Measurements from ENCODE around the gene C1orf105. TPM values are rescaled to one million over a fixed set of nuclear protein-coding genes. Genes with fewer than 3 reads are reported as not detected.
A peak's percentile ranks its signal among the peaks of the same experiment; 100 is the strongest.

C1orf105 gene
- total and polyA plus RNA-seq, 8 donors: 0.27 TPM; not detected in 7

- no peaks in the 10 kb centered on the region for H3K9me3 ChIP-seq
- H3K4me1 ChIP-seq: no peaks in the 10 kb centered on the region
- H3K36me3 ChIP-seq: no peaks in the 10 kb centered on the region
- no peak for DNase-seq
- H3K27me3 ChIP-seq: no peaks in the 10 kb centered on the region
- TF ChIP-seq CTCF (IDR thresholded peaks at IDR 0.05): no peak
- H3K27ac ChIP-seq: no peak overlapping the region
- no peak overlapping the region for H3K4me3 ChIP-seq
- intact Hi-C loops (cut with DNase I): loop anchor here in 1 of 2 donors (10.0 kb wide), 1 partner anchor 257 kb away; no protein-coding TSS in a partner anchor
- ATAC-seq: no peak
These were observed 37.1 kb downstream of the C1orf105 start for GRCh38 chr1:172457479-172458130.

DNA sequence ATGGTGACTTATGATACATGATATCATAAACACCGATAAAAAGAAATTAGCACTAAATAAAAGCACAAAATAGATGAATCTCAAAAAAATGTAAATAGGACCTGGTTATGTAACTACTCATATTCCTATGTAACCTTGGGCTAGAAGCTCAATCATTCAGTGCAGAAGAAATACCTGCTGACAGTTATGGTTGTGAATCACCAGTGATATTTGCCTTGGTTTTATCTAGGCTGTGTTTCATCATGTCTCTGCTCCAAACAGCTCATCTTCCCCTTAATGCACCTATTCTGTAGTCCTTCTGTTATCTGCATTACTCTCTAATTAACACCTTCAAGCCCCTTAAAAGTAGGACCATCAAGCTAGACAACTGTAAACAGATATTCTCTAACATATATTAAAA is 39.7 kb downstream of the C1orf105 start:
- no peaks in the 10 kb centered on the region for H3K36me3 ChIP-seq
- H3K27ac ChIP-seq: no peak overlapping the region
- intact Hi-C loops (cut with DNase I): no loop called here
- DNase-seq (no peak), ATAC-seq (no peak)
- H3K27me3 ChIP-seq: no peaks in the 10 kb centered on the region
- TF ChIP-seq CTCF (IDR thresholded peaks at IDR 0.05): no peak
- no peaks in the 10 kb centered on the region for H3K4me1 ChIP-seq
- no peak overlapping the region for H3K4me3 ChIP-seq
- H3K9me3 ChIP-seq: no peaks in the 10 kb centered on the region

DNA sequence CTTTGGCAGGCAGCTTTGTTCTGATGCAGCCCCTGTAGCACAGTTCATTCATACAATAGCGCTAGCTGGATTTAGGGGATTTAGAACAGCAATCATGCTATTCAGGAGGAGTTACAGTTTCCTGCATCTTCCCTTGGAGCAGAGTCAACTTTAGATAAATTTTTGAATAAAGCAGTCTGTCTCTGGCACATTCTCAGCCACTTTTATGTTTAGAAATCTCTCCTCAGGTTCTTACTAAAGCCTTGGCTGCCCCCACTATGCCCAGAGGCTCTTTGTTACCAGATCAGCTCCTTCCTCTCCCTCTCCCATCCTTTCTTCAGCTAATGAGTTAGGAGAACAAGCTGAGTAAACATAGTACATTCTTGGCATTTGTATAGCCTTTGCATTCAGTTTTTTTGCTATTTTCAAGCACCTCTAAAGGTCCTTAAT is 40.4 kb downstream of the C1orf105 start:
- Histone ChIP-seq H3K4me3 (no peak overlapping the region), H3K9me3 (no peaks in the 10 kb centered on the region), H3K4me1 (no peaks in the 10 kb centered on the region), H3K27me3 (no peaks in the 10 kb centered on the region), H3K36me3 (no peaks in the 10 kb centered on the region), H3K27ac (no peak overlapping the region)
- intact Hi-C loops (cut with DNase I): no loop called here
- ATAC-seq (peak; percentile 94), DNase-seq (no peak)
- TF ChIP-seq CTCF (IDR thresholded peaks at IDR 0.05): no peak

DNA sequence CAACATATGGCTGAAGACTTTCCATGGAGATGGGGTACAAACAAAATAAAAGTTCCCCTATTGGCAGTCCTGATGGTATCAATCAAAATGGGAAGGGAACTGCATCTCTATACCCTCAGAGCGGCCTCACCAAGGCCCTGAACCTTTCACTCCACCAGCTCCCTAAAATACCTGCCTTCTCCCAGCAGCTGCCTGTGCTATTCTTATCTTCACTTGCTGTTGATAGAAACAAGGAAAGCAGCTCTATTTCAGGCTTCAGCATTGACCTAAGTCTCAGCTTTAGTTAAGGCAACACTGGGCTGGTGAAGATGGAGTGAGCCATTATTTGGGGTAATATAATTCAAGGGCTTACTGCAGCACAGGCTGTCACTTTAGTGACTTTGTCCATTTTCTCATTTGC is 45.1 kb downstream of the C1orf105 start:
- H3K27me3 ChIP-seq: no peaks in the 10 kb centered on the region
- intact Hi-C loops (cut with DNase I): no loop called here
- no peaks in the 10 kb centered on the region for H3K36me3 ChIP-seq
- no peaks in the 10 kb centered on the region for H3K9me3 ChIP-seq
- no peak for ATAC-seq
- no peak overlapping the region for H3K27ac ChIP-seq
- H3K4me3 ChIP-seq: no peak overlapping the region
- no peak for DNase-seq
- no peaks in the 10 kb centered on the region for H3K4me1 ChIP-seq
- TF ChIP-seq CTCF (IDR thresholded peaks at IDR 0.05): no peak

DNA sequence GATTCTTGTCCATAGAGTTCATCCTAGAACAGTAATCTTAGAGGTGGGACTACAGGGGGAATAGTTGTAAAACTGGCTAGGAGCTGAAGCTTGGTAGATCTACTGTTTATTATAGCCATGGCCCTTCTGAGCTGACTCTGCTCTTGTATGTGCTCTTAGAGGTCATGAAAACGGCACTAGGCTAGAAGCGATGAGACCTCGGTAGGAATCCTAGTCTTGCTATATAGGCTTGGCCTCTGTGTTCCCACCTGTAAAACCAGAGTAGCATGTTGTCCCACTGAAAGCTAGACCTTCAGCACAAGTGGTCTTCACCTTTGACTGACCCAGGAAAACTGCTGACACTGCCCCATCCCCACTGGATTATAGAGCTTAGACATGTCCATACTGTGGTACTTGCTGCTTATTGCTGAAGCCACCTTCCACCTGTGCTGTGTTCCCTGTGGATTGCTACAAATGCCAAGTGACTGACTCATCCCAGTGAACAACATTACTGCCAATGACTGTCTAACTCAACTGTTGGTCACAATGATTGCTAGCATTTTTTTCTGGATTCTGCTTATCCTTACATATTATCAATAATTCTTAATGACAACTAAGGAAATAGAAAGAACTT is 46.4 kb downstream of the C1orf105 start:
- Histone ChIP-seq H3K4me1 (no peaks in the 10 kb centered on the region), H3K27me3 (no peaks in the 10 kb centered on the region), H3K9me3 (no peaks in the 10 kb centered on the region), H3K36me3 (no peaks in the 10 kb centered on the region), H3K27ac (no peak overlapping the region), H3K4me3 (no peak overlapping the region)
- intact Hi-C loops (cut with DNase I): no loop called here
- DNase-seq: no peak
- TF ChIP-seq CTCF (IDR thresholded peaks at IDR 0.05): no peak
- peak; percentile 72 for ATAC-seq
